Keratinocyte (primary cell): ENCODE results near the gene CHD1. TPM values are rescaled to one million over a fixed set of nuclear protein-coding genes. Genes with fewer than 3 reads are reported as not detected.

Experiments
- DNase-seq: peaks from one replicate; pipeline ENCODE4 v3.0.0-alpha.2; 2011; ENCODE audit warnings: low read depth, missing footprints, low spot score
- FAIRE-seq: peaks from 2 replicates; lab custom pipeline; 2011; peaks lifted over from hg19 to GRCh38; lab: Jason Lieb, UNC
- H2AFZ ChIP-seq: 2 replicates; pipeline ENCODE4 v1.6.0; 2012; ENCODE audit warnings: low read length, control low read depth, inconsistent platforms; ENCODE audit not compliant: control insufficient read depth
- H3K27ac ChIP-seq: 2 replicates; pipeline ENCODE4 v1.5.1; 2011; ENCODE audit warnings: low read length; ENCODE audit not compliant: control insufficient read depth, insufficient read depth
- H3K27me3 ChIP-seq: 3 replicates; pipeline ENCODE4 v1.6.0; 2011; ENCODE audit warnings: low read length; ENCODE audit not compliant: control insufficient read depth, insufficient read depth; ENCODE audit errors: extremely low read depth
- H3K36me3 ChIP-seq, 2 experiments: 2 replicates in 1 of 2; 3 replicates in 1 of 2; pipeline ENCODE4 v1.5.1; 2011; ENCODE audit warnings: low read length in 2 of 2, mild to moderate bottlenecking in 1 of 2; ENCODE audit not compliant: control insufficient read depth in 2 of 2, insufficient read depth in 2 of 2; ENCODE audit errors: extremely low read depth in 1 of 2
- H3K4me1 ChIP-seq: 3 replicates; pipeline ENCODE4 v1.5.1; 2011; ENCODE audit warnings: low read length; ENCODE audit not compliant: control insufficient read depth, insufficient read depth; ENCODE audit errors: extremely low read depth
- H3K4me2 ChIP-seq: 3 replicates; pipeline ENCODE4 v1.6.0; 2011; ENCODE audit warnings: low read depth, low read length; ENCODE audit not compliant: control insufficient read depth, insufficient read depth; ENCODE audit errors: extremely low read depth
- H3K4me3 ChIP-seq, 3 experiments: fragments of 200-600 bp in 1 of 3; sonication (generic) in 1 of 3; 2 replicates in 2 of 3; 3 replicates in 1 of 3; pipeline ENCODE4 v1.5.1; 2011 to 2016; ENCODE audit warnings: low read length in 3 of 3, mild to moderate bottlenecking in 3 of 3, control low read depth in 2 of 3, inconsistent platforms in 1 of 3, low read depth in 1 of 3, mixed read lengths in 1 of 3, mixed run types in 1 of 3, moderate library complexity in 1 of 3; ENCODE audit not compliant: control insufficient read depth in 2 of 3, insufficient read depth in 2 of 3; ENCODE audit errors: extremely low read depth in 1 of 3
- H3K79me2 ChIP-seq: 2 replicates; pipeline ENCODE4 v1.6.0; 2012; ENCODE audit warnings: low read length; ENCODE audit not compliant: control insufficient read depth, insufficient read depth
- H3K9ac ChIP-seq: 3 replicates; pipeline ENCODE4 v1.6.0; 2011; ENCODE audit warnings: low read length; ENCODE audit not compliant: control insufficient read depth, insufficient read depth; ENCODE audit errors: extremely low read depth
- H3K9me1 ChIP-seq: 3 replicates; pipeline ENCODE4 v1.6.0; 2011; ENCODE audit warnings: low read length; ENCODE audit not compliant: control insufficient read depth, insufficient read depth; ENCODE audit errors: extremely low read depth
- H3K9me3 ChIP-seq: 2 replicates; pipeline ENCODE4 v1.5.1; 2012; ENCODE audit warnings: low read depth, low read length; ENCODE audit not compliant: control insufficient read depth
- H4K20me1 ChIP-seq: 3 replicates; pipeline ENCODE4 v1.6.0; 2011; ENCODE audit warnings: low read length; ENCODE audit not compliant: control insufficient read depth, insufficient read depth; ENCODE audit errors: extremely low read depth
- EZH2 ChIP-seq: IDR thresholded peaks from one replicate; pipeline ENCODE4 v1.6.1; 2012; ENCODE audit warnings: inconsistent platforms, mild to moderate bottlenecking, low read length, moderate library complexity
- dilution Hi-C: fragments of 300-500 bp; cut with MboI; formaldehyde crosslinking; loops from one replicate; pipeline ENCODE4 v1.7.0; 2020; ENCODE audit warnings: low sequenced_read_pairs; ENCODE audit not compliant: extremely low pct_ligation_motif_present
- polyA plus RNA-seq, 5 experiments: library from polyadenylated mRNA; depleted of rRNA in 3 of 5; stranded (reverse) in 3 of 5; stranded (forward) in 1 of 5; unstranded in 1 of 5; fragments of >200 nt; gene quantifications; 1 replicate in 1 of 5; 2 replicates in 3 of 5; 3 replicates in 1 of 5; pipeline versions ENCODE4 v1.2.1 to v1.2.3, GENCODE V29; 2011 to 2012; ENCODE audit warnings: missing spikeins in 2 of 5, low read depth in 1 of 5, low replicate concordance in 1 of 5
- TF ChIP-seq, protein P1 (sequence below), 3 experiments: IDR thresholded peaks in 1 of 3; conservative IDR thresholded peaks in 1 of 3; optimal IDR thresholded peaks in 1 of 3; 2 replicates in 2 of 3; 3 replicates in 1 of 3; pipeline versions ENCODE3 to v1.5.1; 2011; ENCODE audit warnings: low read length in 3 of 3, mild to moderate bottlenecking in 3 of 3, moderate library complexity in 2 of 3, control low read depth in 1 of 3, inconsistent platforms in 1 of 3; ENCODE audit not compliant: insufficient read depth in 2 of 3; ENCODE audit errors: extremely low read depth in 1 of 3

The CHD1 gene
- polyA plus RNA-seq, 1 donor (not counting 4 experiments of a cell fraction or from before 2014, with no cell fraction given): 26.5 TPM

DNA sequence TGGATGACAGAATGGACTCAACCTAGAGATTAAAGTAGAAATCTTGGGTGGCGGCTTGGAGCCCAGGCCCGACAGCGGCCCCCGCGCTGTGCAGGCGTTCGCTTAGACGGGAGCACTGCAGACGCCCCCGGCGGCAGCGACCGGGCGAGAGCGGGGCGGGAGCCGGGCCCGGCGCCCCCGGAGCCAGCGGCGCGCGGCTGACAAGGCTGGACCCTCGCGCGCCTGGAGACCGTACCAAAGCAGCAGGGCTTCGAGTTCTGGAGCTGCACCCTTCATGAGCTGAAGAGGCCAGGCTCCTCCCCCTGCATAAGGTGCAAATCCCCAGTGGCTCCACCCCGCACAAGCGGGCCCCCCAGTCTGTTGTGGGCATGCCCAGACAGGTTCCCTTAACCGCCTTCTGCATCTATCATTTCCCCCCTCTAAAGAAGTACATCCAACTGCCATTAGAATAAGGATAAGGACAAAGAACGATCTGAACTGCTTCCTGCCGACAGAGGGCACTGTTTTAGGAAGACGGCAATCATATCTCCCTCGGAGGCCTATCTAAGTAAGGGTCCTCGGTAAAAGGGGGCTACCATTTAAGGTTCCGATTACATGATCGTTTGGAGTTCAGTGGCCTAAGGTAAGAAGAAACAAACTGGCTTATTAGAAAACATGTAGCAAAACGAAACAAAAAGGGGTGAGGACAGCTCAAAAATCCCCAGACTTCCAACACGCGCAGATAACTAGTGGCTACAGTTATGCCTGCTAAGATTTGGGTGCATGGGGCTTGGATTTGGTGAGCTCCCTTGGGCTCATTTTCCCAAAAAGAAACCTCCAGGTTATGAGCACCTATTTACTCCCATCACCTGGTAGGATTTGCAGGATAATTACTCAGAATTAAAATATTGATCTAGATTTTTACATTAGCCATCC is 89.1 kb downstream of the CHD1 start:
- Histone ChIP-seq H3K4me3 (no peak overlapping the region), H3K9me3 (no peaks in the 10 kb centered on the region), H3K36me3 (no peaks in the 10 kb centered on the region), H3K4me2 (peak overlapping the region; percentile 17), H3K4me1 (no peaks in the 10 kb centered on the region), H3K27me3 (no peaks in the 10 kb centered on the region), H3K9me1 (no peaks in the 10 kb centered on the region), H4K20me1 (no peaks in the 10 kb centered on the region), H3K79me2 (no peaks in the 10 kb centered on the region), H3K9ac (no peak overlapping the region), H2AFZ (peak overlapping the region; percentile 34), H3K27ac (no peak overlapping the region)
- TF ChIP-seq EZH2: no peak
- TF ChIP-seq, protein P1, sequence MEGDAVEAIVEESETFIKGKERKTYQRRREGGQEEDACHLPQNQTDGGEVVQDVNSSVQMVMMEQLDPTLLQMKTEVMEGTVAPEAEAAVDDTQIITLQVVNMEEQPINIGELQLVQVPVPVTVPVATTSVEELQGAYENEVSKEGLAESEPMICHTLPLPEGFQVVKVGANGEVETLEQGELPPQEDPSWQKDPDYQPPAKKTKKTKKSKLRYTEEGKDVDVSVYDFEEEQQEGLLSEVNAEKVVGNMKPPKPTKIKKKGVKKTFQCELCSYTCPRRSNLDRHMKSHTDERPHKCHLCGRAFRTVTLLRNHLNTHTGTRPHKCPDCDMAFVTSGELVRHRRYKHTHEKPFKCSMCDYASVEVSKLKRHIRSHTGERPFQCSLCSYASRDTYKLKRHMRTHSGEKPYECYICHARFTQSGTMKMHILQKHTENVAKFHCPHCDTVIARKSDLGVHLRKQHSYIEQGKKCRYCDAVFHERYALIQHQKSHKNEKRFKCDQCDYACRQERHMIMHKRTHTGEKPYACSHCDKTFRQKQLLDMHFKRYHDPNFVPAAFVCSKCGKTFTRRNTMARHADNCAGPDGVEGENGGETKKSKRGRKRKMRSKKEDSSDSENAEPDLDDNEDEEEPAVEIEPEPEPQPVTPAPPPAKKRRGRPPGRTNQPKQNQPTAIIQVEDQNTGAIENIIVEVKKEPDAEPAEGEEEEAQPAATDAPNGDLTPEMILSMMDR (optimal IDR thresholded peaks at IDR 0.05 in 1 of 3, IDR thresholded peaks at IDR 0.05 in 1 of 3, conservative IDR thresholded peaks at IDR 0.05 in 1 of 3; ENCODE audit: extremely low read depth in 1 of 3, insufficient read depth in 2 of 3, low read length in 3 of 3): peak; percentile 15 to 37 (median 26)
- FAIRE-seq (no peak), DNase-seq (no peak)
- dilution Hi-C loops: no loop called here

DNA sequence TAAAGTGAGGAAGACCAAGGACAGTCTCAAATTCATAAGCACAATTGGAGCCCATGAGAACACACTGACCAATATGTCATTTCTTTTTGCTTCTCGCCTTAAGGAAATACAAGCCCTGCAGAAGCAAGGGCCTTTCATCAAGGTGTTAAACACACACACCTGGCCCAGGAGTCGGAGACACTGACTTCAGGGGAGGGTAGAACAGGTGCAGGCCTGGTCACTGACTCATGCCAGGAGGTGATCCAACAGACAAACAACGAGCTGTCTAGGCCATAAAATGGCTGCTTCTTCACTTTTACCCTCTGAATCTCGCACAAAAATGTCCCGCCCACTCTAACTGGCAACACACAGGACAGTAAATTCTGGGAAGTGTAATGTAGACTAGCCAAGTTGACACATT is 92.6 kb downstream of the CHD1 start:
- Histone ChIP-seq H3K9me1 (no peaks in the 10 kb centered on the region), H3K4me1 (no peaks in the 10 kb centered on the region), H3K4me2 (no peak overlapping the region), H3K27me3 (no peaks in the 10 kb centered on the region), H2AFZ (no peak overlapping the region), H3K4me3 (no peak overlapping the region), H3K27ac (no peak overlapping the region), H4K20me1 (no peaks in the 10 kb centered on the region), H3K9me3 (no peaks in the 10 kb centered on the region), H3K79me2 (no peaks in the 10 kb centered on the region), H3K9ac (no peak overlapping the region), H3K36me3 (no peaks in the 10 kb centered on the region)
- dilution Hi-C loops: no loop called here
- TF ChIP-seq, protein P1 (optimal IDR thresholded peaks at IDR 0.05 in 1 of 3, IDR thresholded peaks at IDR 0.05 in 1 of 3, conservative IDR thresholded peaks at IDR 0.05 in 1 of 3; ENCODE audit: extremely low read depth in 1 of 3, insufficient read depth in 2 of 3, low read length in 3 of 3): no peak
- TF ChIP-seq EZH2: no peak
- DNase-seq (no peak), FAIRE-seq (no peak)
